Measurements from ENCODE around the gene DCP1B. TPM values are rescaled to one million over a fixed set of nuclear protein-coding genes. Genes with fewer than 3 reads are reported as not detected.

Gene DCP1B
- total RNA-seq, 1 donor: 17.7 TPM

- no peak overlapping the region for H3K4me3 ChIP-seq (ENCODE audit: low read depth, low read length)
- no peak for TF ChIP-seq CTCF (IDR thresholded peaks at IDR 0.05; ENCODE audit: insufficient read depth, low read depth, low read length)
- DNase-seq (ENCODE audit: low read depth): no peak
Observed at GRCh38 chr12:1922075-1922709, 82.1 kb downstream of the DCP1B start.

GRCh38 chr12:1920971-1921370, 83.3 kb downstream of the DCP1B start:
- no peak for TF ChIP-seq CTCF (IDR thresholded peaks at IDR 0.05; ENCODE audit: insufficient read depth, low read depth, low read length)
- no peak overlapping the region for H3K4me3 ChIP-seq (ENCODE audit: low read depth, low read length)
- no peak for DNase-seq (ENCODE audit: low read depth)

- no peak overlapping the region for H3K4me3 ChIP-seq (ENCODE audit: low read depth, low read length)
- no peak for DNase-seq (ENCODE audit: low read depth)
- no peak for TF ChIP-seq CTCF (IDR thresholded peaks at IDR 0.05; ENCODE audit: insufficient read depth, low read depth, low read length)
Observed at GRCh38 chr12:1920436-1920835, 83.8 kb downstream of the DCP1B start.

GRCh38 chr12:1919763-1920162, 84.5 kb downstream of the DCP1B start:
- no peak overlapping the region for H3K4me3 ChIP-seq (ENCODE audit: low read depth, low read length)
- TF ChIP-seq CTCF (IDR thresholded peaks at IDR 0.05; ENCODE audit: insufficient read depth, low read depth, low read length): no peak
- DNase-seq (ENCODE audit: low read depth): no peak

- TF ChIP-seq CTCF (IDR thresholded peaks at IDR 0.05; ENCODE audit: insufficient read depth, low read depth, low read length): no peak
- no peak for DNase-seq (ENCODE audit: low read depth)
Observed at GRCh38 chr12:1919284-1919683, 85.0 kb downstream of the DCP1B start.

GRCh38 chr12:1918884-1919236, 85.4 kb downstream of the DCP1B start:
- no peak for DNase-seq (ENCODE audit: low read depth)
- TF ChIP-seq CTCF (IDR thresholded peaks at IDR 0.05; ENCODE audit: insufficient read depth, low read depth, low read length): no peak
- no peak overlapping the region for H3K4me3 ChIP-seq (ENCODE audit: low read depth, low read length)

More at GRCh38 chr12:1919284-1919683, 85.0 kb downstream of the DCP1B start:
- H3K4me3 ChIP-seq (ENCODE audit: low read depth, low read length): no peak overlapping the region

Data from fibroblast of villous mesenchyme (primary cell).